CD14-positive monocyte (primary cell): ENCODE measurements around the gene KIAA1586. TPM values are rescaled to one million over a fixed set of nuclear protein-coding genes. Genes with fewer than 3 reads are reported as not detected.

Experiments
- DNase-seq, 3 donors: peaks; one replicate each; pipeline ENCODE4 v3.0.0-alpha.2; 2011 to 2022
- H2AFZ ChIP-seq: 2 replicates; pipeline ENCODE4 v1.6.0; 2012; ENCODE audit warnings: mild to moderate bottlenecking, low read depth, low read length, inconsistent platforms; ENCODE audit not compliant: insufficient read depth, poor library complexity, severe bottlenecking
- H3K27ac ChIP-seq, 2 donors: 1 replicate in 1 of 2; 2 replicates in 1 of 2; pipeline ENCODE4 v1.5.1; 2012 to 2013; ENCODE audit warnings: low read length in 2 of 2, control low read depth in 1 of 2, inconsistent platforms in 1 of 2, low read depth in 1 of 2, mild to moderate bottlenecking in 1 of 2
- H3K27me3 ChIP-seq, 2 donors: one replicate each; pipeline versions ENCODE4 v1.6.0 to v1.6.1; 2011 to 2013; ENCODE audit warnings: low read length in 2 of 2; ENCODE audit not compliant: control insufficient read depth in 2 of 2, insufficient read depth in 2 of 2
- H3K36me3 ChIP-seq, 2 donors: replicated peaks in 1 of 2; 1 replicate in 1 of 2; 2 replicates in 1 of 2; pipeline versions ENCODE4 v1.5.1 to v1.6.1; 2012 to 2013; ENCODE audit warnings: low read length in 2 of 2, control low read depth in 1 of 2, inconsistent platforms in 1 of 2, mild to moderate bottlenecking in 1 of 2; ENCODE audit not compliant: insufficient read depth in 2 of 2, control insufficient read depth in 1 of 2
- H3K4me1 ChIP-seq, 2 donors: 1 replicate in 1 of 2; 2 replicates in 1 of 2; pipeline versions ENCODE4 v1.5.1 to v1.6.1; 2012 to 2013; ENCODE audit warnings: low read length in 2 of 2, control low read depth in 1 of 2, inconsistent platforms in 1 of 2, mild to moderate bottlenecking in 1 of 2, moderate library complexity in 1 of 2; ENCODE audit not compliant: insufficient read depth in 2 of 2, control insufficient read depth in 1 of 2
- H3K4me2 ChIP-seq: replicated peaks from 2 replicates; pipeline ENCODE3; 2012; ENCODE audit warnings: low read length, moderate library complexity, mild to moderate bottlenecking; ENCODE audit not compliant: poor library complexity, severe bottlenecking; ENCODE audit errors: extremely low read depth
- H3K4me3 ChIP-seq, 3 experiments: fragments of 200-600 bp in 1 of 3; sonication (generic) in 1 of 3; replicated peaks in 1 of 3; 1 replicate in 2 of 3; 2 replicates in 1 of 3; pipeline ENCODE4 v1.5.1; 2011 to 2013; ENCODE audit warnings: low read length in 3 of 3, mild to moderate bottlenecking in 3 of 3, control low read depth in 2 of 3, low read depth in 2 of 3, inconsistent platforms in 1 of 3, moderate library complexity in 1 of 3
- H3K79me2 ChIP-seq: 2 replicates; pipeline ENCODE4 v1.6.0; 2012; ENCODE audit warnings: mild to moderate bottlenecking, control low read depth, inconsistent platforms, low read length, moderate library complexity; ENCODE audit not compliant: insufficient read depth
- H3K9ac ChIP-seq: 2 replicates; pipeline ENCODE4 v1.6.0; 2017; ENCODE audit warnings: low read length, mild to moderate bottlenecking; ENCODE audit not compliant: insufficient read depth, poor library complexity, severe bottlenecking
- H3K9me3 ChIP-seq, 2 donors: replicated peaks in 1 of 2; 1 replicate in 1 of 2; 2 replicates in 1 of 2; pipeline versions ENCODE4 v1.5.1 to v1.6.1; 2012 to 2013; ENCODE audit warnings: low read length in 2 of 2, control low read depth in 1 of 2; ENCODE audit not compliant: control insufficient read depth in 1 of 2, insufficient read depth in 1 of 2
- H4K20me1 ChIP-seq: 2 replicates; pipeline ENCODE4 v1.6.0; 2012; ENCODE audit warnings: mild to moderate bottlenecking, low read length, control low read depth, moderate library complexity; ENCODE audit not compliant: insufficient read depth
- H3K27ac Mint-ChIP-seq, 7 donors: one replicate each; pipeline ENCODE4 v1.8.0; 2020; ENCODE audit warnings: mild to moderate bottlenecking in 7 of 7, mixed read lengths in 7 of 7, moderate library complexity in 6 of 7, inconsistent platforms in 2 of 7
- H3K27me3 Mint-ChIP-seq, 3 donors: one replicate each; pipeline ENCODE4 v1.8.0; 2021 to 2022; ENCODE audit warnings: low read depth in 3 of 3, mild to moderate bottlenecking in 3 of 3, mixed read lengths in 3 of 3, moderate library complexity in 3 of 3, inconsistent platforms in 1 of 3
- H3K36me3 Mint-ChIP-seq, 2 donors: one replicate each; pipeline ENCODE4 v1.8.0; 2020; ENCODE audit warnings: mixed read lengths in 2 of 2, inconsistent platforms in 1 of 2, mild to moderate bottlenecking in 1 of 2
- H3K4me1 Mint-ChIP-seq: one replicate; pipeline ENCODE4 v1.8.0; 2020; ENCODE audit warnings: mild to moderate bottlenecking, mixed read lengths
- H3K4me3 Mint-ChIP-seq, 2 donors: one replicate each; pipeline ENCODE4 v1.8.0; 2020; ENCODE audit warnings: mild to moderate bottlenecking in 2 of 2, mixed read lengths in 2 of 2, moderate library complexity in 1 of 2
- H3K9me3 Mint-ChIP-seq, 7 donors: one replicate each; pipeline ENCODE4 v1.8.0; 2020 to 2022; ENCODE audit warnings: mixed read lengths in 7 of 7, mild to moderate bottlenecking in 6 of 7, moderate library complexity in 6 of 7, inconsistent platforms in 2 of 7
- WGBS: methylation state at CpG from one replicate; pipeline ENCODE4 v1.1.5; 2013; ENCODE audit warnings: missing lambda C conversion rate; ENCODE audit not compliant: insufficient coverage; 5-methylcytosine and 5-hydroxymethylcytosine counted together
- intact Hi-C, 2 donors: fragments of 100-400 bp; cut with micrococcal nuclease; formaldehyde crosslinking; loops; one replicate each; pipeline versions ENCODE4 v1.15.0 to v1.15.1; 2023
- polyA plus RNA-seq, 3 donors: library from polyadenylated mRNA; depleted of rRNA in 1 of 3; unstranded in 2 of 3; stranded (reverse) in 1 of 3; fragments of 300-500 nt in 2 of 3; fragments of >200 nt in 1 of 3; fragmentation: Illumina TruSeq in 2 of 3; gene quantifications; 1 replicate in 2 of 3; 2 replicates in 1 of 3; pipeline ENCODE4 v1.2.3, GENCODE V29; 2012 to 2021
- TF ChIP-seq, protein P1 (sequence below): fragments of 200-600 bp; IDR thresholded peaks from one replicate; pipeline ENCODE4 v1.8.0; 2022; ENCODE audit warnings: antibody characterized with exemption, mild to moderate bottlenecking

The KIAA1586 gene
- polyA plus RNA-seq, 3 donors = 1.1 to 5.0 (median 4.4) TPM

DNA sequence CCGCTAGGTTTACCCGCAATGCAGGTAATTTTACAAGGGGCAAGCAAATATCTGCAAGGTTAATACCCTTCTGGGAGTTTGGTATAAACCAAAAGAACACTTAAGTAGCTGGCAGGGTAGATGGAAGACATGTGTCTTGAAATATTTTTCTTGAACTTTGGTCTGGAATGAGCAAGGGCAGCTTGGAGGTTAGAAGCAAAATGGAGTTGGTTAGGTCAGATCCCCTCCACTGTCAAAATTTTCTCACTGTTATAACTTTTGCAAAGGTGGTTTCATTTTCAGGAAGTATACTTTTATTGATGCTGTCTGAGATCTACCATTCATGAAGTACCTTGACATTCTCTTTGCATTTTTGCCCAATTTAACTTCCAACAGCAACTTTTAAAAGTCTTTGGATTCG is 13.3 kb upstream of the KIAA1586 start:
- TF ChIP-seq, protein P1, sequence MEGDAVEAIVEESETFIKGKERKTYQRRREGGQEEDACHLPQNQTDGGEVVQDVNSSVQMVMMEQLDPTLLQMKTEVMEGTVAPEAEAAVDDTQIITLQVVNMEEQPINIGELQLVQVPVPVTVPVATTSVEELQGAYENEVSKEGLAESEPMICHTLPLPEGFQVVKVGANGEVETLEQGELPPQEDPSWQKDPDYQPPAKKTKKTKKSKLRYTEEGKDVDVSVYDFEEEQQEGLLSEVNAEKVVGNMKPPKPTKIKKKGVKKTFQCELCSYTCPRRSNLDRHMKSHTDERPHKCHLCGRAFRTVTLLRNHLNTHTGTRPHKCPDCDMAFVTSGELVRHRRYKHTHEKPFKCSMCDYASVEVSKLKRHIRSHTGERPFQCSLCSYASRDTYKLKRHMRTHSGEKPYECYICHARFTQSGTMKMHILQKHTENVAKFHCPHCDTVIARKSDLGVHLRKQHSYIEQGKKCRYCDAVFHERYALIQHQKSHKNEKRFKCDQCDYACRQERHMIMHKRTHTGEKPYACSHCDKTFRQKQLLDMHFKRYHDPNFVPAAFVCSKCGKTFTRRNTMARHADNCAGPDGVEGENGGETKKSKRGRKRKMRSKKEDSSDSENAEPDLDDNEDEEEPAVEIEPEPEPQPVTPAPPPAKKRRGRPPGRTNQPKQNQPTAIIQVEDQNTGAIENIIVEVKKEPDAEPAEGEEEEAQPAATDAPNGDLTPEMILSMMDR = no peak
- WGBS = 100% methylated on average over 2 of the region's 3 CpGs
- Histone ChIP-seq H3K27ac (no peak overlapping the region), H3K9me3 (no peaks in the 10 kb centered on the region), H4K20me1 (no peaks in the 10 kb centered on the region), H3K4me3 (no peak overlapping the region), H3K4me2 (no peak overlapping the region), H2AFZ (no peak overlapping the region), H3K79me2 (no peaks in the 10 kb centered on the region), H3K9ac (no peak overlapping the region), H3K27me3 (no peaks in the 10 kb centered on the region), H3K36me3 (no peaks in the 10 kb centered on the region), H3K4me1 (peaks cover 0 to 3% of the 10 kb centered on the region in 2 donors)
- DNase-seq = no peak
- Mint-ChIP-seq H3K4me1 (peaks cover 7% of the 10 kb centered on the region), H3K36me3 (no peaks in the 10 kb centered on the region), H3K9me3 (peaks cover 0 to 2% (median 0%) of the 10 kb centered on the region in 7 donors), H3K4me3 (no peak overlapping the region), H3K27me3 (peaks cover 2 to 7% (median 3%) of the 10 kb centered on the region in 3 donors), H3K27ac (no peak overlapping the region)
- intact Hi-C loops = no loop called here

- no peak for DNase-seq
- Histone ChIP-seq H3K27ac (no peak overlapping the region), H3K4me3 (no peak overlapping the region), H3K4me1 (peaks cover 0 to 3% of the 10 kb centered on the region in 2 donors), H2AFZ (no peak overlapping the region), H3K36me3 (no peaks in the 10 kb centered on the region), H4K20me1 (no peaks in the 10 kb centered on the region), H3K9me3 (no peaks in the 10 kb centered on the region), H3K27me3 (no peaks in the 10 kb centered on the region), H3K9ac (no peak overlapping the region), H3K4me2 (no peak overlapping the region), H3K79me2 (no peaks in the 10 kb centered on the region)
- Mint-ChIP-seq H3K9me3 (no peaks in the 10 kb centered on the region), H3K27me3 (peaks cover 2 to 7% (median 4%) of the 10 kb centered on the region in 3 donors), H3K27ac (no peak overlapping the region), H3K4me1 (peaks cover 7% of the 10 kb centered on the region), H3K36me3 (no peaks in the 10 kb centered on the region), H3K4me3 (no peak overlapping the region)
- WGBS = no CpG with 5 or more reads among the region's 3 CpGs
- intact Hi-C loops = no loop called here
- TF ChIP-seq, protein P1 = no peak
Measured at GRCh38 chr6:57035549-57035948, 10.9 kb upstream of the KIAA1586 start.
